Esophagus squamous epithelium (tissue), 5 donors: ENCODE measurements around the gene MBP. TPM values are rescaled to one million over a fixed set of nuclear protein-coding genes. Genes with fewer than 3 reads are reported as not detected.

Experiments used
- DNase-seq: peaks from one replicate; lab custom pipeline; 2025; lab: John Stamatoyannopoulos, UW
- H3K27ac ChIP-seq, 4 donors: fragments of 200-600 bp; sonication (generic); one replicate each; pipeline ENCODE4 v1.5.1; 2016 to 2019; ENCODE audit warnings: mild to moderate bottlenecking in 1 of 4
- H3K27me3 ChIP-seq, 4 donors: fragments of 200-600 bp; sonication (generic); 1 replicate in 3 of 4; 2 replicates in 1 of 4; pipeline versions ENCODE4 v1.5.1 to v1.6.0; 2017 to 2021; ENCODE audit warnings: antibody characterized with exemption in 1 of 4
- H3K36me3 ChIP-seq, 3 donors: fragments of 200-600 bp; sonication (generic); one replicate each; pipeline ENCODE4 v1.5.1; 2016 to 2019
- H3K4me1 ChIP-seq, 3 donors: fragments of 200-600 bp; sonication (generic); one replicate each; pipeline ENCODE4 v1.5.1; 2017 to 2019
- H3K4me3 ChIP-seq, 4 donors: fragments of 200-600 bp; sonication (generic); 1 replicate in 3 of 4; 2 replicates in 1 of 4; pipeline ENCODE4 v1.5.1; 2016 to 2019; ENCODE audit warnings: mild to moderate bottlenecking in 2 of 4, moderate library complexity in 1 of 4
- H3K9me3 ChIP-seq, 3 donors: fragments of 200-600 bp; sonication (generic); one replicate each; pipeline ENCODE4 v1.5.1; 2016 to 2019
- POLR2A ChIP-seq, 4 donors: fragments of 450-650 bp; IDR thresholded peaks; one replicate each; pipeline ENCODE4 v1.6.1; 2017; ENCODE audit warnings: antibody characterized with exemption in 4 of 4, mild to moderate bottlenecking in 4 of 4, moderate library complexity in 3 of 4
- WGBS, 2 donors: methylation state at CpG; one replicate each; pipeline ENCODE4 v1.1.5; 2018; 5-methylcytosine and 5-hydroxymethylcytosine counted together
- intact Hi-C: fragments of 100-400 bp; cut with DNase I; formaldehyde crosslinking; loops from one replicate; pipeline ENCODE4 v1.15.0; 2022
- total RNA-seq, 4 donors: library from RNA; depleted of rRNA; stranded (reverse); fragments of >200 nt; gene quantifications; one replicate each; pipeline ENCODE4 v1.1.0, GENCODE V29; 2016
- TF ChIP-seq, protein P1 (sequence below), 6 experiments: fragments of 450-650 bp in 4 of 6; fragments of 200-600 bp in 2 of 6; sonication (generic) in 2 of 6; IDR thresholded peaks; one replicate each; pipeline ENCODE4 v1.5.1; 2016 to 2019; ENCODE audit warnings: antibody characterized with exemption in 6 of 6, mild to moderate bottlenecking in 4 of 6, moderate library complexity in 4 of 6
- donor health status: DM: yes; HTN: yes; CAD: no.

The MBP gene
- total RNA-seq, 4 donors from 2014 or later = 21.9 to 38.9 (median 25.2) TPM

DNA sequence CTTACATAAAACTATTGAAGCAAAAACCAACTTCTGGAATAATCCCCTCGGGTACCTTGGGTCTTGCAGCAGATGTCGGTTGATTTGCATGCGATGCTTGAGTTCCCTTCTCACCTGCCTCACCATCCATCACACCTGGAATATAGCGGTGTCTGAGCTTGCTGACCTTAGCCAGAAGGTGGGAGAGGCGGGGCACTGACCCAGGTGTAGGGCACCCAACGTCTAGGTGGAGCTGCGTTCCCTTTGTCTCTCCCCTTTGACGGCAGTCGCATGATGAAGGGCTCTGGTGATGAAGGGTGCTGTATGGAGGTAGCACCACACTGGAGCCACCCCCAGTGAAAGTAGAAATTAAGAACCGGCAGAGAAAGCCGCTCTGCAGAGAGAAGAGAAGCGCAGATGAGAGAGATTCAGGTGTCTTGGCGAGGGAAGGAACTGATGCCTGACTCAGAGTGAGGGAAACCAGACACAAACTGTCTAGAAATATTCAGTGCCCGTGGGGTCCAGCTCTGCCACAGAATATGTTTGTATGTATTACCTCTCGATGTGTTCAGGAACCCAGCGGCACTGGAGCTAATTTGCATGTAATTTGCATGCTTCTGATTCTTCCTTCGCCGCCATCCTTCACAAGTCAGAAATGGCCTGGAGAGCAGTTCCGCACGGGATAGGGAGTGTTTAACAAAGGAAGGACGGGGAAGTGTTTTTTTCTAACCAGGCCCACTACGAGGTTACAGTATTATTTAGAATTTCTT, 19.4 kb upstream of the MBP start:
- intact Hi-C loops = no loop called here
- Histone ChIP-seq H3K36me3 (no peaks in the 10 kb centered on the region), H3K27me3 (no peaks in the 10 kb centered on the region), H3K27ac (no peak overlapping the region), H3K4me1 (peaks cover 0 to 7% (median 0%) of the 10 kb centered on the region in 3 donors), H3K4me3 (no peak overlapping the region), H3K9me3 (no peaks in the 10 kb centered on the region)
- DNase-seq = no peak
- WGBS, 2 donors = 82 to 92% methylated on average over 19 of the region's 22 CpGs
- TF ChIP-seq, protein P1, sequence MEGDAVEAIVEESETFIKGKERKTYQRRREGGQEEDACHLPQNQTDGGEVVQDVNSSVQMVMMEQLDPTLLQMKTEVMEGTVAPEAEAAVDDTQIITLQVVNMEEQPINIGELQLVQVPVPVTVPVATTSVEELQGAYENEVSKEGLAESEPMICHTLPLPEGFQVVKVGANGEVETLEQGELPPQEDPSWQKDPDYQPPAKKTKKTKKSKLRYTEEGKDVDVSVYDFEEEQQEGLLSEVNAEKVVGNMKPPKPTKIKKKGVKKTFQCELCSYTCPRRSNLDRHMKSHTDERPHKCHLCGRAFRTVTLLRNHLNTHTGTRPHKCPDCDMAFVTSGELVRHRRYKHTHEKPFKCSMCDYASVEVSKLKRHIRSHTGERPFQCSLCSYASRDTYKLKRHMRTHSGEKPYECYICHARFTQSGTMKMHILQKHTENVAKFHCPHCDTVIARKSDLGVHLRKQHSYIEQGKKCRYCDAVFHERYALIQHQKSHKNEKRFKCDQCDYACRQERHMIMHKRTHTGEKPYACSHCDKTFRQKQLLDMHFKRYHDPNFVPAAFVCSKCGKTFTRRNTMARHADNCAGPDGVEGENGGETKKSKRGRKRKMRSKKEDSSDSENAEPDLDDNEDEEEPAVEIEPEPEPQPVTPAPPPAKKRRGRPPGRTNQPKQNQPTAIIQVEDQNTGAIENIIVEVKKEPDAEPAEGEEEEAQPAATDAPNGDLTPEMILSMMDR (IDR thresholded peaks at IDR 0.05) = no peak
- no peak for TF ChIP-seq POLR2A (IDR thresholded peaks at IDR 0.05)

DNA sequence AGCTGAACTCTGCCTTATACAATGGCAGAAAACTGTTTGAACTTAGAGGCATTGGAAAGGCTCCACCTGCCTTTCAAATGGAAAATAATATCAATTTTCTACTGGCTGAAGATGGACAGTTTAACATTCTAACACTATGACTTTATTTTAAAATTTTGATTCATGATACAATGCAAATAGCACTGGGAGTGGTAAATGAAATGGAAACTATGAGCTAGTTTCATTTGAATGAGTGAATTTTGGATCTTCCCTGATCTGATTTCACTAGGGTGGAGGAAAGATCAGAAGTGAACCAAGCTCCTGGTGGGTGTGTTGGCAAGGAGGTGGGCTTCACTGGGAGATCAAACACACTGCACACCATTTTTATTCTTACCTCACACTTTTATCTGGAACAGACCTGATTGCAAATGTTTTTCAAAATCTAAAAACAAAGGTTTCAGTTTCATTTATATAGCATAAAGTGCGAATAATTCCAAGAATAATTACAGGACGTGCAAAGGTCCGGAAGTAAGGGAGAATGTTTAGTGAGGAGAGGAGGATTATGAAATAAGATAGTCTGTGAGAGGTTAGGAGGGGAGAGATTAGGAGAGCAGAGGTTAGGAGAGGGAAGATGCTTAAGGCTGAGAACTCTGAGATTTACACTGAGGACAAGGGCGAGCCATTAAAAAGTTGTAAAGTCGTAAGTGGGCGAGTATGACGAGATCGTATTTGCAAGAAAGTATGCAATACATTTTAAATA, 18.6 kb upstream of the MBP start:
- 75 to 86% methylated on average over 8 of the region's 8 CpGs for WGBS, 2 donors
- Histone ChIP-seq H3K36me3 (no peaks in the 10 kb centered on the region), H3K4me3 (no peak overlapping the region), H3K9me3 (no peaks in the 10 kb centered on the region), H3K27me3 (no peaks in the 10 kb centered on the region), H3K27ac (no peak overlapping the region), H3K4me1 (peaks cover 0 to 14% (median 0%) of the 10 kb centered on the region in 3 donors)
- no peak for DNase-seq
- no peak for TF ChIP-seq POLR2A (IDR thresholded peaks at IDR 0.05)
- TF ChIP-seq, protein P1 (IDR thresholded peaks at IDR 0.05) = no peak
- intact Hi-C loops = no loop called here

DNA sequence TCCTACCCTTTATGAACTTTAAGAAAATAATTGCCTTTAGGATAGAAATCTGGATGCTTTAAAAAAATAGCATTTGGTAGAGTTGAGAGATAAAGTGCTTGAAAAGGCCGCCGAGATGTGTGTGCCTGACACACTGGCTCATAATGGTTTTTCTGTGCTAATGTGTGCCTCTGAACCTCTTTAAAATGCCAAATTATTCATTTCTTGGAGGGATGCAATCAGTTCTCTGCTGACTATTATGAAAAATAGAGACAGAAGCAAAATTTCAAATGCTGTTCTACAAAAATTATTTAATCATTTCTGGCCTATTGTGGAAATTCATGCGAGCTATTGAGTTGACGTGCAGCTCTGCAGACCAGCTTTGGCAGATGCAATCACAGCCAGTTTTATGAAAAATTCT, 18.0 kb upstream of the MBP start:
- intact Hi-C loops = no loop called here
- TF ChIP-seq POLR2A (IDR thresholded peaks at IDR 0.05) = no peak
- TF ChIP-seq, protein P1 (IDR thresholded peaks at IDR 0.05) = no peak
- Histone ChIP-seq H3K27me3 (no peaks in the 10 kb centered on the region), H3K36me3 (no peaks in the 10 kb centered on the region), H3K4me3 (no peak overlapping the region), H3K27ac (no peak overlapping the region), H3K9me3 (no peaks in the 10 kb centered on the region), H3K4me1 (peaks cover 0 to 16% (median 0%) of the 10 kb centered on the region in 3 donors)
- 74 to 88% methylated on average over 4 of the region's 4 CpGs for WGBS, 2 donors
- DNase-seq = no peak

DNA sequence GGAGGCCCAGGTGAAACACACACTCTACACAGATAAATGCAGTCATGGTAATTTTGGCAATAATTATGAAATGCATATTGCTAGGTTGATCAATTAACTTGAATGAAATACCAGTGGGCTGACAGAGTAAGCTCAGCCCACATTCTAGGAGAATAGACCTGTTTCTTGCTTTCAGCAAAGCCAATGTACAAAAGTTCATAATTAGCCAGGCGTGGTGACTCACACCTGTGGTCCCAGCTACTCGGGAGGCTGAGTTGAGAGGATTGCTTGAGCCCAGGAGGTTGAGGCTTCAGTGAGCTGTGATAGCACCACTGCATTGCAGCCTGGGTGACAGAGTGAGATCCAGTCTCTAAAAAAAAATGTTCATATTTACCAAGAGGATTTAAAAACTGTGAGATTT, 15.7 kb upstream of the MBP start:
- intact Hi-C loops = no loop called here
- no peaks in the 10 kb centered on the region for H3K36me3 ChIP-seq
- WGBS, 2 donors = 86 to 93% methylated on average over 2 of the region's 2 CpGs
- H3K4me1 ChIP-seq = peaks cover 0 to 16% (median 0%) of the 10 kb centered on the region in 3 donors
- H3K4me3 ChIP-seq = no peak overlapping the region
- DNase-seq = no peak
- no peak for TF ChIP-seq POLR2A (IDR thresholded peaks at IDR 0.05)
- TF ChIP-seq, protein P1 (IDR thresholded peaks at IDR 0.05) = no peak
- peaks cover 0 to 8% (median 6%) of the 10 kb centered on the region in 3 donors for H3K9me3 ChIP-seq
- no peaks in the 10 kb centered on the region for H3K27me3 ChIP-seq
- H3K27ac ChIP-seq = no peak overlapping the region

DNA sequence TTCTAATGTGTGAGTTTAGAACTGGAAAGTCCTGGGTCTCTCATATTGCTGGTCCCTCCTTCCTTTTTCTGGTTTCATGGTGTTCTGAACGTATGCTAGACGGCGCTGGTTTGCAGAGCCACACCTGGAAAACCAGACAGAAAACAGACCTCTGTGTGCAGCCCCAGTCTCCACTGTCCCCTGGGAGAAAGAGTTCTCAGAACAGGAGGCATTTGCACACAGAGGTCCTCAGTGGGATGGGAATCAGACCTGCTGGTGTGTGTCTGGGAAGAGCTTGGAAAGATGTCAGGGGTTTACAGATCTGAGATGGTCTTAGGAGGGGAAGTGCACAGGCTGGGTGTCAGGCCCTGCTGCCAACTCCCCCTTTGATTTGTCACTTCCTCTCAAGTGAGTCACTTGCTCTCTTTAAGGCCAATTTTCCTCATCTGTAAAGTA, 14.9 kb upstream of the MBP start:
- H3K9me3 ChIP-seq = peaks cover 0 to 14% (median 12%) of the 10 kb centered on the region in 3 donors
- no peak overlapping the region for H3K27ac ChIP-seq
- intact Hi-C loops = no loop called here
- no peak overlapping the region for H3K4me3 ChIP-seq
- no peaks in the 10 kb centered on the region for H3K27me3 ChIP-seq
- DNase-seq = no peak
- 88% methylated on average over 3 of the region's 3 CpGs; no CpG with 5 or more reads in 1 of the 2 donors for WGBS, 2 donors
- H3K4me1 ChIP-seq = peaks cover 0 to 16% (median 0%) of the 10 kb centered on the region in 3 donors
- TF ChIP-seq, protein P1 (IDR thresholded peaks at IDR 0.05) = no peak
- no peak for TF ChIP-seq POLR2A (IDR thresholded peaks at IDR 0.05)
- no peaks in the 10 kb centered on the region for H3K36me3 ChIP-seq
